ENCODE data around the gene PLEKHF1. TPM values are rescaled to one million over a fixed set of nuclear protein-coding genes. Genes with fewer than 3 reads are reported as not detected.

PLEKHF1 gene
- total RNA-seq, 1 experiment from 2014 or later: 5.5 TPM

- H3K79me2 ChIP-seq (ENCODE audit: insufficient read depth, low read length): peaks cover 13% of the 10 kb centered on the region; the same call in 1 of the 2 replicates
- no peaks in the 10 kb centered on the region for H4K20me1 ChIP-seq (ENCODE audit: insufficient read depth)
- no TSS peak for BruUV-seq (replicated peaks)
- no peak overlapping the region for H3K4me3 ChIP-seq (replicated peaks in 1 of 2; ENCODE audit: low read depth in 1 of 2, low read length in 2 of 2)
- no peaks in the 10 kb centered on the region for H3K9me3 ChIP-seq (ENCODE audit: control insufficient read depth in 1 of 2, insufficient read depth in 1 of 2, low read depth in 1 of 2, low read length in 2 of 2)
- intact Hi-C loops (cut with micrococcal nuclease): no loop called here
- peaks cover 0 to 12% of the 10 kb centered on the region in 2 experiments; a peak in 3 of 4 replicates for H3K4me1 ChIP-seq (ENCODE audit: control insufficient read depth in 1 of 2, insufficient read depth in 2 of 2, low read length in 2 of 2)
- no peak overlapping the region for H3K9ac ChIP-seq (ENCODE audit: low read length)
- no peaks in the 10 kb centered on the region for H3K27me3 ChIP-seq (ENCODE audit: insufficient read depth, low read length)
- ChIA-PET CTCF (no interaction called here), POLR2A (no interaction called here), RAD21 (ENCODE audit: low non-redundant PET in 1 of 2, low total read pairs in 2 of 2, uncharacterized antibody in 2 of 2, unreplicated experiment in 2 of 2) (no interaction called here)
- no peak overlapping the region for H3K27ac ChIP-seq (ENCODE audit: low read depth, low read length)
- TF ChIP-seq, protein P1, sequence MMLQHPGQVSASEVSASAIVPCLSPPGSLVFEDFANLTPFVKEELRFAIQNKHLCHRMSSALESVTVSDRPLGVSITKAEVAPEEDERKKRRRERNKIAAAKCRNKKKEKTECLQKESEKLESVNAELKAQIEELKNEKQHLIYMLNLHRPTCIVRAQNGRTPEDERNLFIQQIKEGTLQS (IDR thresholded peaks at IDR 0.05): no peak
- TF ChIP-seq EZH2 (IDR thresholded peaks at IDR 0.05) (no peak), EGR1 (IDR thresholded peaks at IDR 0.05; ENCODE audit: low read depth) (no peak), FOSL1 (IDR thresholded peaks at IDR 0.05; ENCODE audit: low read depth) (no peak), POLR2AphosphoS5 (IDR thresholded peaks at IDR 0.05; ENCODE audit: low read depth, low read length) (no peak), ELF1 (IDR thresholded peaks at IDR 0.05; ENCODE audit: borderline replicate concordance, low read depth) (no peak), YY1 (IDR thresholded peaks at IDR 0.05; ENCODE audit: extremely low read depth, insufficient replicate concordance, low read depth, low read length) (no peak), CEBPB (IDR thresholded peaks at IDR 0.05; ENCODE audit: low read depth) (no peak), EZH2phosphoT487 (IDR thresholded peaks at IDR 0.05; ENCODE audit: borderline replicate concordance) (no peak), CTCF (IDR thresholded peaks at IDR 0.05 in 2 of 3, conservative IDR thresholded peaks at IDR 0.05 in 1 of 3; ENCODE audit: borderline replicate concordance in 1 of 3, insufficient read depth in 1 of 3, low read depth in 2 of 3, low read length in 2 of 3) (no peak)
- DNase-seq (ENCODE audit: low read depth, low spot score): no peak
- no peak for ATAC-seq
- no peaks in the 10 kb centered on the region; a peak in 1 of 4 replicates for H3K36me3 ChIP-seq (ENCODE audit: control insufficient read depth in 1 of 2, insufficient read depth in 2 of 2, low read length in 2 of 2)
- H3K9me2 ChIP-seq (ENCODE audit: insufficient read depth): no peaks in the 10 kb centered on the region
- no peak overlapping the region for H2AFZ ChIP-seq (ENCODE audit: low read depth, low read length, poor library complexity, severe bottlenecking)
- no peak overlapping the region for H3K4me2 ChIP-seq (ENCODE audit: low read length)
Measured at GRCh38 chr19:29673451-29674371, 8.4 kb downstream of the PLEKHF1 start.
